Activated CD4-positive, alpha-beta T cell treated with anti-CD3 and anti-CD28 coated beads, Interleukin-2, amount 50 U/mL, for 4 hours (primary cell): ENCODE results near the gene ABCB8.

Source experiments
- DNase-seq, 2 experiments: peaks; one replicate each; pipeline ENCODE4 v3.0.0-alpha.2; 2020

Gene ABCB8

DNA sequence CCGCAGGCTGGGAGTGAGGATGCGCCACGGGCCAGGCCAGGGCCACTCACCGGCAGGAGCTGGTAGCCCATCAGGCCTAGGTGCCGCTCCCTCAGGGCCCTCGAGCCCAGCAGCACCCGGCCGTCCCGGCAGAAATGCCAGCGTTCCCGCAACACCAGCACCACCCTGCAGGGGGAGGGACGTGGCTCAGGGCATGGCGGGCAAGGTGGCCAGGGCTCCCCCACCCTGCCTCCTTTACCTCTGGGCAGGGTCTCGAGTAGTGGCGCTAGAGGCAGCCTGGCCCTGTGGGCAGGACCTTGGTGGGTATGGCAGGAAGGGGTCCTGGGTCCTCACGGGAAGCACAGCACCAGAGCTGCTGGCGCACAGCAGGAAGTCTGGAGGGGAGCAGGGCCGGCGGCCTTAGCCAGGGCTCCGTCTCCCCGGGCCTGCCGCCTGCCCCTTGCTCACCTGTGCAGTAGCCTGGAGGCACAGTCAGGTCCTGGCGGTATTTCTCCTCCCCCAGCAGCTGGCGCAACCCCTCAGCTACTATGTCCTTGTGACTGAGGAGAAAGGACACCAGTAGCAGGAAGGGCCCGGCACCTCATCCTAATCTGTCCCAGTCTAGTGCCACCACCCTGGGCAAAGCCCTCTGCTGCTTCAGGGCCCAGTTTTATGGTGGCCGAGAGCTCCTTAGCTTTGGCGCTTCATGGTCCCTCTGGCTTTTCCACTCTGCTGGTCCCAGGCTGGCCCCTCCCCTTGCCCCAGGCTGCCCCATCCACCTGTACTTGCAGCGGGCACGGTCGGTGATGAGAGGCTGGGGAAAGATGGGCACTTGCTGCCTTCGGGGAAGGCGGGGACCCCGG lies 48.8 kb downstream of the ABCB8 start:
- DNase-seq, result no peak

GRCh38 chr7:151077705-151078232 lies 49.5 kb downstream of the ABCB8 start:
- DNase-seq, result no peak

DNA sequence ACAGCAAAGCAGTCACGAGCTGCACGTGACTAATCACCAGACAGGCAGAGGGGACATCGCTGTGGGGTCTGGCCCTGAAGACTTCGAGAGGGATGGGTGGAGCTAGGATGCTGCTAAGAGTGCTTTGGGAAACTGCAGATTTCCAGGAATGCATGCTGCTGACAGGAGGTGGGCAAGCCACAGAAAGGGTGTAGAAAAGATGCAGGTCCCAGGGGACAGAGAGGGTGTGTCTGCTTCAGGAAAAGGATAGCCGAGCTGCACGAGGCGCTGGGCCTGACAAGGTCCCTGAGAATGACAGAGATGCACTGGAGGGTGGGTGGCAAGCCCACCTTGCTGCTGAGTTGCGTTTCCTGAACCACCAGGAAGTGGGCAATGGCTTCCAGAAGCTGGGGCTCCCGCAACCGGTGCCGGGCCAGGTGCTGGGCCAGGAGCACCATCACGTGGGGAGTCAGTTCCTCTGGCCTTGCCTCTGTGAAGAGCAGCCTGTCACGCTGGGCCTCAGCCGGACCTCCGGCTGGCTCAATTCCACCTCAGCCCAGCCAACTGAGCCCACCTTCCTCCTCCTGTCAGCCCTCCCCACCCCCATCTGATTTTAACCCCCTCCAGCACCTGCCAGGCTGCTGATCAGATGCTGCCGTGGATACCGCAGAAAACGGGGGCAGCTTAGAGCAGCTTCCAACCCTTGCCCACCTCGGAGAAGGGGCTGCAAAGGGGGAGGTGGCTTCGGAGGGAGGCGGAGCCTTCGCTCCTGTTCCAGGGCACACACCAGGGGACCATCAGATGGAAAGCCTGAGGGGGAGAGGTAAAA lies 50.2 kb downstream of the ABCB8 start:
- DNase-seq, result no peak

DNA sequence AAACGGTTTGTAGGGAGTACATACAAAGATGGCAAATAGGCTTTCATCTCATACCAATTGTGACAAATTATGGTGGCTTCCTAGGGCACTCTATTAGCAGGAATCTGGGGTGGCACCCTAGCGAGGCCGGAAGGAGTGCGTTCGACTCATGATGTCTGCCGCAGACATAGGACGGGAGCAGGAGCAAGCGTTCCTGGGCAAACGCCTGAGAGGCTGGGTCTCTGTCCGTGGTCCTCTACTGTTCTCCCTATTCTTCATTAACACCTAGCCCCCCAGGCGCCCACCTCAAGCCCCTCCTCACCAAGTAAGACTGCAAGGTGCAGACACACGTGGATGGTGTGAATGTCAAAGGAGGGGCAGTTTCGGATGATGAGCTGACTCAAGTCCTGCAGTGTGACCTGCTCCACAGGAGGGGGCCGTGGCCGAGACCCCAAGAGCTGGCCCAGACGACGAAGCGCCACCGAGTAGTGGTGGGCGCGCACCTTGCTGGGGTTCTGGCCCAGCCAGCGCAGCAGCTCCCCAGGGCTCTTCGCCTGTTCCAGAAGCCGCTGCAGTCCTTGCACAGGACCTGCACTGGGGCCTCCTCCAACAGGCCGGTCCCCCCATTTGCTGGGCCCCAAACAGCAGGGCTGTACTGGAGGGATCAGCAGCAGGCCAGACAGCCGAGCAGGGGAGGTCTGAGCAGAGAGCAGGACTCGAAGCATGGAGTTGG lies 51.1 kb downstream of the ABCB8 start:
- DNase-seq, result no peak

DNA sequence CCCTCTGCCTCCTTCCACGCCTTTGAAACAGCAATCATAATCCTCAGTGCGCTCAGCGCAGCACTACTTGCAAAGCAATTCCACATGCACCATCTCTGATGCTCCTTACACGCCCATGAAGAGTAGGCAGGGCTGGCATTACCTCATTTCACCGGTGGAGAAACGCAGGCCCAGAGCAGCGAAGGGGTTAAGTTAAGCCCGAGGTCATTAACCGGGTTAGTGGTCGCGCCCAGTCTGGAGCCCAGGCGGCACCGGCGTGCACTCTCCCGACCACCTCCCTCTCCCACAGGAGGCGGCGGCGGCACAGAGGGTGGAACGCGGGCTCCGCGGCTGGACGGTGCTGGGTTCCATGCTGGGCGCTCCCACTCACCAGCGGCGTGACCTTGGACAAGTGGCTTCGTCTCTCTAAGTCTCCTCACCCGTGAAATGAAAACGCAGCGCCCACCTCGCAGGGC lies 51.8 kb downstream of the ABCB8 start:
- no peak for DNase-seq

- DNase-seq, result peak; percentile 77 to 81
Measured at GRCh38 chr7:151080522-151081169, 52.4 kb downstream of the ABCB8 start, which contains the start of gene FASTK. FASTK (minus strand) TSS chr7:151080809; CDS start chr7:151080766, 43 bp downstream.

GRCh38 chr7:151081170-151082101 lies 53.2 kb downstream of the ABCB8 start:
- DNase-seq, result no peak

GRCh38 chr7:151082141-151083070 lies 54.2 kb downstream of the ABCB8 start:
- no peak for DNase-seq

DNA sequence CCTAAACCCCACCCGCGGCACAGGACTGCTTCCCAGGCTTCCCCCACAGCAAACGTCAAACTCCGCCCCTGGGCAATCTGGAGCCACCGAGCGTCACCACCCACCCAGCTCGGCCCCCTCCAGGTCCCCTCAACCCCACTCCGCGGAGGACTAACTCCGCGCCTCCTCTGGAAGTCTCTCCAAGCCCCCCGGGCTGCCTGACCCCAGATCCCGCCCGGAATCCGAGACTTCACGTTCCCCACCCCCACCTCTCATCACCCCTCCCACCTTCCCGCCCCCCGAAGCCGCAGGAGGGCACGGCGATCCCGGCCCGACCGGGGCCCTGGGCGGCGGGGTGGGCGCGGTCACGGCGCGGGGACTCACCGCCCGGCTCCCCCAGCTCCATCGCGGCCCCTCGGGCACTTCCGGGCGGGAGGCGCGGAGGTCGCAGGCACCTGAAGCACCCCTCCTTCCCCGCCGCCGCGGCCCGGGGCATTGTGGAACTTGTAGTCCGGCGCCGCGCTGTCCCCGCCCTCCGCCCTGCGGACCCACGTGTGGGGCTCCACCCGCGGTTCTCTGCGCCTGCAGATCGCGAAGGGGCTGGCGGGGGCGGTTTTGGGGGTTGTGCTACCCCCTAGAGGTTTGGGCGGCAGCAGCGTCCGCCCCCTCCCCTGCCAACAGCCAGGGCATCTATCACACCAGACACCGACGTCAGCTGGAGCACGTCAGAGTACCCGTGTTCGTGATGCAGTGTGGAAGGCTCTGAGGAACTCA lies 55.0 kb downstream of the ABCB8 start, which contains the start of gene TMUB1:
Gene TMUB1, minus strand, starts transcription at position 423 of the 753 bp plus-strand sequence. CDS start 930 bp downstream, outside the sequence.
- DNase-seq, result peak; percentile 79 to 85

GRCh38 chr7:151083824-151084160 lies 55.5 kb downstream of the ABCB8 start:
- no peak for DNase-seq

DNA sequence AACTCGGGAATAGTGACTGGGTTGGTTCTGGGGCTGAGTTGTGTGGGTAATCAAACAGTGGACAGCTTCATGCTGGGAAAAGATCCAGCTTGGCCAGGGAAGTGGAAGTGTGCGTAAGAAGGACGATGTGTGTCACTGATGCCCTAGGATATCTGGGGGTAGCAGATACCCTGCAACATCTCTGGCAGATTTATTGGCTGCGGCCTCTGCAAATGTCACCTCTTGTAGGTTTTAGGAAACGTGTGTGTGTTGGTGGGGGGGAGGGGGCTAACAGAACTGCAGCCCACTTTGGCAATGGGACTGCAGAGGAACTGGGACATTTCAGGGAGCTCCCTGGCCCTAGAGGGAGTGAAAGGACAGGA lies 57.1 kb downstream of the ABCB8 start:
- DNase-seq, result no peak

DNA sequence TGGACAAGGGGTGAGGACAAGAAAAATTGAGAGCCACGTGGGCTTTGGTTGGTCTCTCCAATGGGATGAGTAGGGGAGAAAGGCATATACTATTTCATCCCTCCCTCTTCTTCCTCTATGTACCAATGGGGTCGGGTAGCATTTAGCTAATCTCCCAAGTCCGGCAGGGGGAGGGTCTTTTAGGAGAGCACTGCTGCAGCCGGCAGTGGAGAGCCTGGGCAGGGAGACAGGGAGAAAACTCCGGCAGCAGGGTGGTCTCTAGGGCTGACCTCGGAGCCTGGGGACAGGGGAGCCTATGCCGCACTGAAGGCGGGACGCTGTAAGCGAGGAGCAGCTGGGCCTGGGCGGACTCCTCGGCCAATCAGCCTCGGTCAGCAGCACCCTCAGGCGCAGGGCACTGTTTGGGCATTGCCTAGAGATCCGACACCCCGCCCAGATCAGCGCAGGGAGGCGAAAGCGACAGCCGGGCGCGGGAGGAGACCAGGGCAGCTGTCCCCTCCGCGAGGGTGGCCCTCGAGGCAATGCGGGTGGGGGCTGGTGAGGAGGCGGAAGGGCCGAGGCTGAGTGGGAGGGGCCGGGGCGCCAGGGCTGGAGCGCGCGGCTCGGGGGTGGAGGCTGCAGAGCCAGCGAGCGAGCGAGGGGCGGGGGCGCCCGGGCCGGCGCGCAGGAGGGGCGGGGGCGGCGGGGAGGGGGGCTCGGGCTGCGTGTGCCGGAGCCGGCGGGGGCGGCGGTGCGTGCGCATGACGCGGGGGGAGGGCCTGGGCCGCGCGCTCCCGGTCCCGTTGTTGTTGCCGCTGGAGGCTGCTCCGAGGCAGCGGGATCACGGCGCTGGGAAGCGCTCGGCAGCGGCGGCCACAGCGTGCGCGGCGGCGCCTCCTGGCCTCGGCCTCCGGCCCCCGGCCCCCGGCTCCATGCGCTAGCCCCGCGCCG lies 57.7 kb downstream of the ABCB8 start, which contains the start of gene AGAP3:
Gene AGAP3, plus strand, starts transcription at position 785 of the 930 bp plus-strand sequence. CDS start 267 bp downstream, outside the sequence.
- DNase-seq, result peak; percentile 47 to 52

- no peak for DNase-seq
Measured at GRCh38 chr7:151086802-151087244, 58.6 kb downstream of the ABCB8 start.

- DNase-seq, result no peak
Measured at GRCh38 chr7:151087245-151088018, 59.2 kb downstream of the ABCB8 start.

DNA sequence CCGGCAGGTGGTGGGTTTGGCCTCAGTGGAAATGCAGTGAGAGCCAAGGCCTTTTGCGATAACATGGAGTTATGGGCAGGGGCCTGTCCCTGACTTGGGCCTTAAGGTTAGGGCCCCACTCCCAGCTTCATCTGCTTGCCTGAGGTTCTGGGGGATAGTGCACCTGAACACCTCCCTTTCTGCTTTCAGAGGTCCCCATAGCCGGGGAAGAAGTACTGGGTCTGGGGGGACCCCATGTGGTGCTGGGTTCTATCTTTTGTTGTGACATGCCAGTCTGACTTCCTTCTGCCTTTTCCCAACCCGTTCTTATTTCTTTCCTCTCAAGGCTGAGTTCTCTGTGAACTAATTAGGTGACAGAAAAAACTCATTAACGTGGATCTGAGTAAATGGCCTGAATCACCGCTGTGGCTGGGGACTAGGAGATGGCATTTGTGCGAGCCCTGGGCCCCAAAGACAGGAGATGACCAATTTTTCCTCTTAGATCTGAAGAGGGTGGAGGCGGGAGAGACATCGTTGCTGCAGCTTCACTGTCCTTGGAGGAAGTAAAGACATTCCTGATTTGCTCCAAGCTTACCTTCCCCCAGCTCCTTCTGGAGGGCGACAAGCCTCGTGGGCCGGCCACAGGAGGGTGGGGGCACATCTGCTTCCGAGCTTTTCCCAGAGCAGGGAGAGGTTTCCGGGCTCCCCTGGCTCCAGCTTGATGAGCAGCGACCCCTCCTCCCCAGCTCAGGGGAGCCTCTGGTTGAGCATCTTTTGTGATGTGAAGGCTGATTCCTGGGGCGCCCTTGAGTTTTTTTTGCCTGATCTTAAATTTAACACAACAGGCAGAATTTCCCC lies 60.0 kb downstream of the ABCB8 start:
- DNase-seq, result no peak
